Activated T-cell treated with anti-CD3 and anti-CD28 coated beads, Interleukin-2, amount 50 U/mL, for 1 hour (primary cell): Measurements from ENCODE around the gene SIX2.
A peak's percentile ranks its signal among the peaks of the same experiment; 100 is the strongest.

Experiments used
- DNase-seq: peaks from one replicate; pipeline ENCODE4 v3.0.0-alpha.2; 2020

Gene SIX2

DNA sequence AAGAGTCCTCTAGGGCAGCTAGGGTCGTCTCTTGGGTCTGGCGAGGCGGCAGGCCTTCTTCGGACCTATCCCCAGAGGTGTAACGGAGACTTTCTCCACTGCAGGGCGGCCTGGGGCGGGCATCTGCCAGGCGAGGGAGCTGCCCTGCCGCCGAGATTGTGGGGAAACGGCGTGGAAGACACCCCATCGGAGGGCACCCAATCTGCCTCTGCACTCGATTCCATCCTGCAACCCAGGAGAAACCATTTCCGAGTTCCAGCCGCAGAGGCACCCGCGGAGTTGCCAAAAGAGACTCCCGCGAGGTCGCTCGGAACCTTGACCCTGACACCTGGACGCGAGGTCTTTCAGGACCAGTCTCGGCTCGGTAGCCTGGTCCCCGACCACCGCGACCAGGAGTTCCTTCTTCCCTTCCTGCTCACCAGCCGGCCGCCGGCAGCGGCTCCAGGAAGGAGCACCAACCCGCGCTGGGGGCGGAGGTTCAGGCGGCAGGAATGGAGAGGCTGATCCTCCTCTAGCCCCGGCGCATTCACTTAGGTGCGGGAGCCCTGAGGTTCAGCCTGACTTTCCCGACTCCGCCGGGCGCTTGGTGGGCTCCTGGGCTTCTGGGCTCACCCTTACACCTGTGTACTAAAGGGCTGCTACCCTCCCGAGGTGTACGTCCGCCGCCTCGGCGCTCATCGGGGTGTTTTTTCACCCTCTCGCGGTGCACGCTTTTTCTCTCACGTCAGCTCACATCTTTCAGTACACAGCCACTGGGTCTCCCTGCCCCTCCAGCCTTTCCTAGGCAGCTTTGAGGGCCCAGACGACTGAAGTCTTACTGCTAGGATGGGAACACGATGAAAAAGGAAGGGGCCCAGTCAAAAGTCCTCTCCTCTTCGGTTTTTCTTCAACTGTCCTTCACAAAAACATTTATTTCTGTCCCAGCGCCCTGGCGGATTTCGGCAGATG, 8.1 kb downstream of the SIX2 start:
- DNase-seq = no peak

DNA sequence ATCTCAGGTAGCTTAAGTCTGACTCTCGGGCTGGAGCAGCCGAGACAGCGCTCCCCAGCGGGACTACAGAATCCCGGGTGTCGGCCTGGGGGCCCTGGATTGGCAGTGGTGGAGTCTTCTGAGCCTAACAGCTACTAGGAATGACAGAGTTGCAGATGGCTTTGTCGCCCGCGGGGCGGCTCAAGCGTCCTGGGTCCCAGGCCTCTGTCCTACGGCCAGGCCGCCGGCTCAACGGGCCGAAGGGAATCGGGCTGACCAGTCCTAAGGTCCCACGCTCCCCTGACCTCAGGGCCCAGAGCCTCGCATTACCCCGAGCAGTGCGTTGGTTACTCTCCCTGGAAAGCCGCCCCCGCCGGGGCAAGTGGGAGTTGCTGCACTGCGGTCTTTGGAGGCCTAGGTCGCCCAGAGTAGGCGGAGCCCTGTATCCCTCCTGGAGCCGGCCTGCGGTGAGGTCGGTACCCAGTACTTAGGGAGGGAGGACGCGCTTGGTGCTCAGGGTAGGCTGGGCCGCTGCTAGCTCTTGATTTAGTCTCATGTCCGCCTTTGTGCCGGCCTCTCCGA, 8.8 kb downstream of the SIX2 start:
- no peak for DNase-seq

DNA sequence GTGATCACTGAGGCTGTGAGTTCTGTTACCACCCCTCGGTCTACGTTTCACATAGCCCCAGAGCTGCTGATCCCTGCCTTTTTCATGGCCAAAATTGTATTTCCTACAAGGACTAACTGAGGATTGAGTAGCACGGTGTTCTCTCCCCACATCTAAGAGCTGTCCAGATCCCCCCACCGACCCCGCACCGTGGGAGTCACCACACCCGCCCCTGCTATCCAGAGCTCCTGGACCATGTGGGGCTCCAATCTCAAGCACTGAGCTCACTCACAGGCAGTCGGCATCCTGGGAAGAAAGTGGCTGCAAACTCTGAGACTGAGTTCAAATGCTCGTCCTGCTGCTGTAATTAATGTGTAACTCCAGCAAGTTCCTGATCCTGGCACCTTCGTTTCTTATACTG, 9.7 kb downstream of the SIX2 start:
- DNase-seq = no peak

DNA sequence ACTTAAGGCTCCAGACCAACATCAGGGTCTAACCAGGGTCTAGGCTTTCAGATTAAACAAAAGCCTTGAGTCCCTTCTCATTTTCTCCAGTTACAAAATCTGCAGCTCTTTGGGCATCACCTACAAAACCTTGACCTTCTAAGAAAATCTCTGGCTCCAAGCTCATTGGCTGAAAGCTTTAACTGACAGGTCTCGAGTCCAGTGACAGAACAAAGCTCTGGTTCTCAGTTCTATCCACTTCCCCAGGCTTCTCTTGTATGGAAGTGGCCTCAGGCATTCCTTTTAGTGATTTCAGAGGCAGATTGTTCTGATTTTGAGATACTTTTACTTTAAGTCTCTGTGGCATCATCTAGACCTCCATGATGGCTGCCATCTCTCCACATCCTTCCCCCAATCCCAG, 11.3 kb downstream of the SIX2 start:
- no peak for DNase-seq

DNA sequence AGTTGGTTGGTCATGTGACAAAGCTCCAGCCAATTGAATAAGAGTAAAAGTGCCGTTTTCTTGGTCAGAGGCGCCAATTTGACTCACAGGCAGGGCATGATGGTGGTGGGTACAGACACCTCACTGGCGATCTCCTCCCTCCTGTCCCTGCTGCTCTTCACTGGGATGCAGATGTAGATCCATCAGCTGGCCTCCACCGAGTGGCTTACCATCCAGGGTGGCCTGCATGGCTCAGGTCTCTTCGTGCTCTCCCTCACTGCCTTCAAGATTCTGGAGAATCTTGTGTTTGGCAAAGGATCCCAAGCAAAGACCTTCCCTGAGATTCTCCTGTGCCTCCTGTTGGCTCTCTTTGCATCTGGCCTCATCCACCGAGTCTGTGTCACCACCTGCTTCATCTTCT, 12.9 kb downstream of the SIX2 start:
- no peak for DNase-seq

DNA sequence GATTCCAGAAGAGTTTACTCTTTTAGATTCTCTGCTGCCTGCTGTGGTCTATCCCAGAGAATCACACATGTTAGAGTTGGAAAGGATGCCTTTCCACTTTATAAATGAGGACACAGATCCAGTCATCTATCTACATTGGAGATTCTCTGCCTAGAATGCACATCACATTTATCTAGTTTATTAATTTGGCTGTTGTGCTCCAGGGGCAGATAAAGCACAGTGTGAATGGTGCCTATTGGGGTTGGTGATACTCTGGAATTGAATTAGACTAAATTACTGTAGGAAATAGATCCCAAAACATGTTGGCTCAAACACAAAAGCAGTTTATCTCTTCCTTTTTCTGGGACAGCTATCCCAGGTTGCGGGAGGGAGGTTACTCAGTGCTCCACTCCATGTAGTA, 14.9 kb downstream of the SIX2 start:
- no peak for DNase-seq

DNA sequence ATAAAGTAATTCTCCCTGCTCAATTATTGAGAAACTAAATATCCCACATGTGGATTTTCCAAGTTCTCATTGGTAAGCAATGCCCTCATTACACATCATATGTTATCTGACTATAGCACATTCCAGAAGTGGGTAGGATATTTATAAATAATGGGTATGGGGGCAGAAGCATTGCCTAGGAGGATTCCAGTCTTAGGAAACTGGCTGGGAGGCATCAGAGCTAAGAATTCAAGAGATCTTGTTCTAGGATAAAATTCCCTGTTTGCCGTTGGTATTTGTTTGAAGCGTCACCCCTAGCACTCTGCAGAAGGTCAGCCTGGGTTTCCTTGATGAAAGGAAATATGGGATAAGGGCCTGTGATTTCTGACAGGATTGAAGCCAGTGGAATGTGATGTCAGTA, 20.1 kb downstream of the SIX2 start:
- no peak for DNase-seq

DNA sequence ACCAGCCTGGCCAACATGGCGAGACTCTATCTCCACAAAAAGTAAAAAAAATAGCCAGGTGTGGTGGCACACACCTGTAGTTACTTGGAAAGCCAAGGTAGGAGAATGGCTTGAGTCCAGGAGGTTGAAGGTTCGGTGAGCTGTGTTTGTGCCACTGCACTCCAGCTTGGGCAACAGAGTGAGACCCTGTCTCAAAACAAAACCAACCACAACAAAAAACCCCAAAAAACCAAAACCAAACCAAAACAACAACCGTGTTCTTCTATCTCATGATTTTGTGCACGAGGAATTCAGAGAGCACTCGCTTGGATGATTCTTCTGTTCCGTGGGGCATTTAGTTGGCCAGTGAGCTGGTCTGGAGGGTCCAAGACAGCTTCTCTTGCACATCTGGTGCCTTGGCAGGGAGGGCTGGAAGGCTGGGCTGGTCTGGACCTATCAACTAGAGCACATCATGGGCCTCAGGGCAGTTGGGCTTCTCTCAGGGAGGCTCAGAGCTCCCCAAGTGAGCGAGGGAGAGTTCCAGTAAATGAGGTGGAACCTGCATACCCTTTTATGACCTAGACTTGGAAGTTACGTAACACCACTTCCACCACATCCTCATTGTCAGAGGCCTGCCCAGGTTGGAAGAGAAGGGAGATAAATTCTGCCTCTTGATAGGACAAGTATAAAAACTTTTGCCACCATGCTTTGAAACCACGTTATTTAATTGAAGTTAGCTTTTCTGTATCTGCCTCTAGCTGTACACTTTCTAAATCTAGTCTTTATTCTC, 25.2 kb downstream of the SIX2 start:
- DNase-seq = no peak

DNA sequence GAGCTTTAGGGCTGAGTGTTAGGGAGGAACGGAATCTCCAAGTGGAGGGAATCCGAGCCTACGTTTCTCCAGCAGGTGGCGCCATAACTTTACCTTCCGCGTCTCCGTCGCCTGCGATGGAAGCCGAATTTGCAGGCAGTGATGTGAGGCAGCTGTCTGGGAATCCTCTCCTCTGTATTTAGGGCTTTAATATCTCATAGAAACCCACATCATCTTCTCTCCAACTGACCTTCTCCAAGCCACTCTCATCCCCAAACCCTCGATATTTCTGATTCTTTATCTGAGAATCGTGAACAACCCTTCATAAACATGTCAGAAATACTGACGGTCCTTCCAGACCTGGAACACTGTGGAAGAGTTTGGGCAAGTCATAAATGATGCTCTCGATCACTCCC, 27.5 kb downstream of the SIX2 start:
- peak; percentile 58 for DNase-seq

DNA sequence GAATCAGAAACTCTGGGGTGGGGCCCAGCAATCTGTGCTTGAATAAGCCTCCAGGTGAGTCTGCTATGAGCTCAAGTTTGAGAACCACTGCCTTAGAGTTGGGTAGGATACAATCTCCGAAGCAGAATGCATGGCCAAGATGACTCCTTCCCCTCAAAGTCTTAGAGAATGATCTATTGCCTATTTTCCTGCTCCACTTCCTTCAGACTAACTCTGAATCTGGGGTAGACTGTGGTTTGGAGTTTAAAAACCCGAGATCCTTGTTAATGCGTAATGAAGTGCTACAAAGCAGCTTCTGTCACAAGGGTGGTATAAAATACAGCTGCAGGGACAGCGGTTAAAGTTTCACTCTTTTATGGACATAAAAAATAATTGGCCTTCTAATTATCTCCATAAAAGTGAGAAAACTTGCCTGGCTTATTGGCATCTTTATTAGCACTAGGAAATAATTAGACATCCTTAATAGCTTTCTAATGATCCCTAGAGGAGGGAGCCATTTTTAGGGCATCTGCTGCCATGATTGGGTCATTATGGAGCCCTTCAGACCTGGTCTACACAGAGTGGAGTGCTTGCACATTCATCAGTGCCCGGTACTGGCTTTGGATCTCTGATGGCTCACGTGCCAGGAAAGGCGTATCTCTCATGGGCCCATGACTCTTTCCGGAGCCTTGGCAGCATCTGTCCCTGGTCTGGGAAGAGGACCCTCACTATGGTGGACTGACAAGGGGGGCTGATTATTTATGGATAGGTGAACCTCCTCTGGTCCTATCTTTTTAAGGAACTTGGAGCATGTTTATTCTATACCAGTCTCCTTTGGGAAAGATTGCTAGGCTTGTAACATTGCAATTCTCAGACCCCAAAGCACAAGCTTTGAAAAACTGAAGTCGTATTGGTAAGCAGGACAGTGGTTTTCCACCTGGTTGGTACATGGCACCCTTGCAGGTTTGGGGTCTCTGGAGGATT, 28.2 kb downstream of the SIX2 start:
- DNase-seq = no peak

DNA sequence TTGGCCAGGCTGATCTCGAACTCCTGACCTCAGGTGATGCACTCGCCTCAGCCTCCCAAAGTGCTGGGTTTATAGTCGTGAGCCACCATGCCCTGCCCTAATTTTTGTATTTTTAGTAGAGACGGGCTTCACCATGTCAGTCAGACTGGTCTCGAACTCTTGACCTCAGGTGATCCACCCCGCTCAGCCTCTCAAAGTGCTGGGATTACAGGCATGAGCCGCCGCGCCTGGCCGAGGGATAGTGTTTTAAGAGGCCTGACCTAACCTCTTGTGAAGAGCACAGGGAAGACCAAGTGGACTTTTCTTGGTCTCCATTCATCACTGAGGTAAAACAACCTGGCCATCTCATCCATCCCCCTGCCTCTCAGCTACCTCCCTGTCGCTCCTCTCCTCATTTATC, 29.7 kb downstream of the SIX2 start:
- no peak for DNase-seq

DNA sequence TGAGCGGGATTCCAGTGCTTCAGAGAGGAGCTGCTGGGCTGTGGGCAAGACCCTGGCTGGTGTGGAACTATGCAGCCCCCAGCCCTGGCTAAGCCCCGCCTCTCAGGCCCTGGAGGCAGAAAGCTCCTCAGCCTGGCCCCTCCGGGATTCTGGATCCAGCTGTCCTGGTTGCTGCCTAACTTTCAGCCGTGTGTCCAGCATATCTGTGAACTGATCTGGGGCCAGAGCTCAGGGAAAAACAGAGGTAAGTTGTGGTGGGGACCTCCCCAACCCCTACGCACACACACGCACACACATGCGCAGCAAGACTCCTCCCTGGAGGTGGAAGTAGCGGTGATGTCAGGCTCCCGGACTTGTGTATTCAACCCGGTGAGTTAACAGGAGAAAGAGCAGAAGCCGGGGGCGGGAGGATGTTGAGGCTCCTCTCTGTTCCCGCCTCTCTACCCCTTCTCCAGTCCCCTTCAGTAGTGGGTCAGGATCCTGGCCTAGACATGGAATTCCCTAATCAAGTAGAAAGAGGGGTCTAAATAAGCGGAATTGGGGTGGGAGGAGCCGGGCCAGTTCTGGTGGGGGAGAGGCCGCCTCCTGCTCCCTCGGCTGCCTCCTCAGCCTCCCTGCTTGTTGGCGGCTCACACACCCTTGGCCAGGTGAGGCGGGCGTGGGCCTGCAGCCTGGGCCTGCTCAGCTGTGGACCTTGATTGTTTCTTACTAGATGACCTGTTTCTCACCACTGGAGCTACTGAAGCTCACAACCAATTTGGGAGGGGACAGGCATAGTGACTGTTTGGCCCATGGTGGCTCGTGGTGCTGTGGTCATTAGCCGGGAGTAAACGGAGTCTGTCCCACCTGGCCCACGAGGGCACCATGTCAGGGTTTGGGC, 33.4 kb downstream of the SIX2 start:
- DNase-seq = no peak

DNA sequence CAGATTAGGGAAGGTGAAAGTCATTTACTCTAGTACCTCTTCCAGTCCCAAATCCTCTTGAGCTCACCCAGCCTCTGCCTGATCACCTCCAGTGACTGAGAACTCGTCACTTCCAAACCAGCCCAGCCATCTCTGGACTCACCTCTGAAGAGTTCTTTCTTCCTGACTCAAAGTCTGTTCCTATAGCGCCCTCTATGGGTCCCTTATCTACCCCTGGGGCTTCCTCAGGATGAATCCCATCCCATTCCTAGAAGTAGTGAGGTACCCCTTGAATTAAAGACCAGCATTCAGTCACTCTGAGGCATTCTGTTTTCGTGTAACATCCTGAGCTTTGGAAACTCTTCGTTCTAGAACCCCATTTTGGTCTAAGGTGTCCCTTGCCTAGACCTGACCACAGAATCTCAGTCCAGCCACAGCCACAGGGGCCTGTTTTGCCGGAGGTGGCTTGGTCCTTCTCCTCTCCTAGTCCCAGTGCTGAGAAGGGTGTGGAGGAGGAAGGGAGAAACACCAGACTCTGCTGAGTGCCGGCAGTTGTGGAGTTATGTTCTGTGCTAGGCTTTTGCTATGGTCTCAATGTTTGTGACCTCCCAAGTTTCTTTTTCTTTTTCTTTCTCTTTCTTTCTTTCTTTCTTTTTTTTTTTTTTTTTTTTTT, 35.1 kb downstream of the SIX2 start:
- DNase-seq = no peak

DNA sequence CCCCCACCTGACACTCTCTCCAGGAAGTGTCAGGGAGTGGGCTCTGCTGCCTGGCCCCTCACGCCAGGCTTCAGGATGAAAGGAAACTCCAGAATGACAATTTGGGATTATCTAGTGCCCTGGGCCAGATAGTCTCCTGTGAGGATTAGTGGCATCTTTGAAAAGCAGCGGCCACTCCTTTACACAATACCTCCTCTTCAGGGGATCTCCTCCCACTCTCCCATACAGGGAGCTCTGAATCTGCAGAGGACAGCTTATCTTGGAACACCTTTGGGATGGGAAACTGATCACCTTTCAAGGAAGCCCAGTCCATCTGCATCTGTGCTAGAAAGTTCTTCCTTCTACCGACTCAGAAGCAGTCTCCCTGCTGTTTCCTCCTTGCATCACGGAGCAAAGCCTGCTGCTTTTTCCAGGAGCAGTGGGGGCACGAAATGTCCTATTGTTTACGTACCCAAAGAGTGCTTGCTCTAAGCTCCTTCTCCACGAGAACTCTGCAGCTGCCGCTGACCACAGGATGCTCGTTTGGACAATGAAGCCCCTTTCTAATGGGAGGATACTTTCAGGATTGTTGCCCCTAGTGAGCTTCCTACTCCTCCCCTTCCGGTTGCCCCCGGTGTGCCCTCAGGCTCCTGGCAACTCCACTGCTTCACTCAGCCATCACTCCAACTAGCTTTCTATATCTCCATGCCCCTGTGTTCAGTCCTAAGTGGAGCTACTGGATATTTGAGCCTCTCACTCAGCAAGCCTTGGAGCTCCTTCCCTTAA, 36.3 kb downstream of the SIX2 start:
- DNase-seq = no peak

DNA sequence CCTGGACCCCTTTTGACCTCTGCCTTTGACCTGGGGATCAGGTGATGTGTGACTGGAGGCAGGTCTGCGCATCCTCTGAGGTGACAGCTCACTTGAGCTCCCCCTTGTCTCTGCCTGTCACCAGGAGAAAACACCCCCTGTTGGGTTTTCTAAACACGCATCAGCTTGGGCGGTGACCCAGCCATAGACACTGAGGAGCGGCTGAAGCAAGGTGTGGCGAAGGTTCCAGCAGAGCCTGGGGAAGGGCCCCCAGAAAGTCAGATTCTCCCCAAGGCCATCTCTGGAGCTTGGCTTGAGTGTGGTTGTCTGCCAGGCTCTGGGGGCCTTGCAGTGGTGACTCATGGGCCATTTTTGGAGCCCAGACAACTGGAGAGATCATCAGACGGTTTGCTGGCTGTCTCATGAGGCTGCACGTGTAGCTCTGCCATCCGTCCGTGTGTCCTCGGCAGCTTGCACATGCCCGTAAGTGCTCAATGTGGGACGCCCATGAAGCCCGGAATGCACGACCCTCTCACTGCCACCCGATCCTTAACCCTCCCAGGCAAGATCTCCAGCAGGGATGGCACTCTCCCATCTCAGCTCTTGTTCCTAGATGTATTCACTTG, 38.3 kb downstream of the SIX2 start:
- no peak for DNase-seq

DNA sequence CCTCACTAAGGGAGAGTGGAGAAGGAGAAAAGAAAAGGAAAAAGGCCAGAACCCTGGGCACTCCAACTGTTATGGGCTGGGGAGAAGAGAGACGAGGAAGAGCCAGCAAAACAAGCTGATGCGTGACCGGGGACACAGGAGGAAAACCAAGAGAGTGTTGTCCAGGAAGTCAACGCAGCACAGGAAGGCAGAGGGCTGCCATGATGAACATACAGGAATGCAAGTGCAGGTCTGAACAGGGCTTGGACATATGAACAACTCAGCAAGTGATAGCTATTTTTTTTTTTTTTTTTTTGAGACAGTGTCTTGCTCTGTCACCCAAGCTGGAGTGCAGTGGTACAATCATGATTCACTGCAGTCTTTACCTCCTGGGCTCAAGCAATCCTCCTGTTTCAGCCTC, 39.3 kb downstream of the SIX2 start:
- no peak for DNase-seq

DNA sequence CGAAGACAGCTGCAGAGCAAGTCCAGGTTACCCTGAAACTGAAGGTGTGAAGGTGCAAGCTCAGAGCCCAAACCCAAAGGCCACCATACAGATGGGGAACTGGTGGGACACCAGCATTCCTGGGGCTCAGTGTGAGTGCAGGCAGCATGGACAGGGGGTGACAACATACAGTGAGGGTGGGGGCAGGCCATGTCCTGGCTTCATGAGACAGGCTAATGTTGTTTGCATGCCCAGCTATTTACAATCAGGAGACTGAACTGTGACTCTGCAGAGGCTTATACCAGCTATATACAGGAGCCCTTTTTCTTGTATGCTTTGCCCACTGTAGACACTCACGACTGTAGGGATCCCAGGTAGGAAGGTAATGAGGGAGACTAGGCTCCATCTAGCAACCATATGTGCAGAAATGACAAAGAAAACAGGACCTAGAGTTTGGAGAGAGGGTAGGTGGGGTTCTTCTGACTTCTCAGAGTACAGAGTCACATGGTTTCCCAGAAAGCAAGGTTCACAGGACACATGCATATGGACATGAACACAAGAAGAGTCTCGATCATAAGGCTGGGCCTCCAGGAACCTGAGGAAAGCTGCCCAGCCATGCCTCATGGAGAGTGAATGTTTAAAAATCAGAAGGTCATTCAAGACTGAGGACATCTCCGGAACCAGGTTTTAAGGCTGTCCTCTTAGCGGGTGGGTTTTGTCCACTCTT, 41.4 kb downstream of the SIX2 start:
- DNase-seq = no peak

DNA sequence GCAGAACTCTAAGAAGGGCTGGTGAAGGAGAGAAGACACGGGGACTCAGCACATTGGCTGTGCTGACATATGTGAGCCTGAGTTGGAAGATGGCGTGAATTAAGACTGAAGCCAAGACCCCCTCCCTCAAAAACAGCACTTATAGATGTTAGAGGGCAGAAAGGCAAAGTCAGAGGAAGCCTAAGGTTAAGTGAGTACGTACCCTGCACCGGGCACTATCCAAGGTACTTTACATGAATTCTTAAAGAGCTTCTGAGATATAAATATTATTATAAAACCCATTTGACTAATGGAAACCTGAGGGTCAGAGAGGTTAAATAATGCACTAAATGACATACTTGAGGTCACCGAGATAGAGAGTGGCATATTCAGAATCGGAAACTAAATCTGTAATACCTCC, 42.2 kb downstream of the SIX2 start:
- DNase-seq = no peak

DNA sequence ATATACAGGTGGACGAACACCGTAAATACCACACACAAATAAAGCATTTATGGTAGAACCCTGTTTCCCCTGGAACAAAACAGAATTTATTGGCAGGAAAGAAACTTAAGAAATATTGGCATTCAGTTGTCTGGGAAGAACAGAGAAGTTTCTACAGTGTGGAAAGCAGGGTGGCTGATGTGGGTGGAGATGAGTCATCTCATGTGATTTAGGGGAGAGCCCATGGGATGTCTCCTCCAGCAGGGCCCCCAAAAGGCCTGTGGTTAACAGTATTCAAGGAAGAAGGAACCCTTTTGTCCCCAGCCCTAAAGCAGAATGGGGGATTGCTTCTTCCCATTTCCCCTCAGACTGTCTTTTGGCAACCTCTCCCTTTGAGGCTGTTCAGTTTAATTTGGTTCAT, 43.6 kb downstream of the SIX2 start:
- DNase-seq = no peak
